Suppressor macrophage (primary cell): ENCODE measurements around the gene RNF157.
"Not testable (repeated sequence)": the region's sequence is repeated elsewhere in the genome, so short reads cannot be mapped to it uniquely, and the experiment has no call there.

Experiments
- DNase-seq, 4 experiments: peaks; one replicate each; pipeline ENCODE4 v3.0.0-alpha.2; 2020 to 2022

The RNF157 gene

GRCh38 chr17:76188213-76189016 is 51.9 kb downstream of the RNF157 start:
- DNase-seq = no peak

GRCh38 chr17:76186774-76187173 is 53.5 kb downstream of the RNF157 start:
- DNase-seq = not testable (repeated sequence)

- no peak for DNase-seq
Measured at GRCh38 chr17:76184290-76184689, 56.0 kb downstream of the RNF157 start.

GRCh38 chr17:76182016-76182764 is 58.1 kb downstream of the RNF157 start:
- DNase-seq = peak; percentile 91 to 97 (median 93)

- peak in 3 of 4 experiments; percentile 27 to 31 (median 29) for DNase-seq
Measured at GRCh38 chr17:76179496-76180467, 60.5 kb downstream of the RNF157 start.

GRCh38 chr17:76178124-76178523 is 62.2 kb downstream of the RNF157 start:
- peak in 2 of 4 experiments; percentile 5 to 31 for DNase-seq

GRCh38 chr17:76176701-76177574 is 63.4 kb downstream of the RNF157 start:
- no peak for DNase-seq

- DNase-seq = no peak
Measured at GRCh38 chr17:76174037-76174436, 66.3 kb downstream of the RNF157 start.

GRCh38 chr17:76173474-76173873 is 66.8 kb downstream of the RNF157 start:
- DNase-seq = no peak

- no peak for DNase-seq
Measured at GRCh38 chr17:76171706-76172105, 68.6 kb downstream of the RNF157 start.

- DNase-seq = no peak
Measured at GRCh38 chr17:76170114-76170513, 70.2 kb downstream of the RNF157 start.

GRCh38 chr17:76166906-76167305 is 73.4 kb downstream of the RNF157 start:
- no peak for DNase-seq

- DNase-seq = peak; percentile 22 to 46 (median 34)
Measured at GRCh38 chr17:76166168-76166567, 74.1 kb downstream of the RNF157 start.

GRCh38 chr17:76164331-76164730 is 76.0 kb downstream of the RNF157 start:
- DNase-seq = no peak

GRCh38 chr17:76163919-76164318 is 76.4 kb downstream of the RNF157 start:
- DNase-seq = no peak

- no peak for DNase-seq
Measured at GRCh38 chr17:76161619-76162266, 78.5 kb downstream of the RNF157 start.

- no peak for DNase-seq
Measured at GRCh38 chr17:76160896-76161528, 79.3 kb downstream of the RNF157 start.

GRCh38 chr17:76159157-76159556 is 81.1 kb downstream of the RNF157 start:
- no peak for DNase-seq

GRCh38 chr17:76157759-76158158 is 82.5 kb downstream of the RNF157 start:
- DNase-seq = no peak

GRCh38 chr17:76156662-76156991 is 83.7 kb downstream of the RNF157 start:
- no peak for DNase-seq
